H1 (cell line): ENCODE measurements around the gene FIS1. TPM values are rescaled to one million over a fixed set of nuclear protein-coding genes. Genes with fewer than 3 reads are reported as not detected.

Source experiments
- CTCF ChIA-PET: fragments of 300-600 bp; sonication (Branson Sonifier 250); formaldehyde crosslinking; loops from one replicate; lab custom pipeline; 2021; ENCODE audit not compliant: partially characterized antibody; lab: Charles Lee
- POLR2A ChIA-PET: fragments of 300-600 bp; sonication (Branson Sonifier 250); formaldehyde crosslinking; loops from one replicate; lab custom pipeline; 2021; ENCODE audit warnings: inconsistent platforms; ENCODE audit not compliant: partially characterized antibody; lab: Charles Lee
- DNase-seq, 2 experiments: peaks; one replicate each; pipeline versions ENCODE4 v3.0.0 to v3.0.0-alpha.2; 2010 to 2022; ENCODE audit warnings: low spot score in 2 of 2, low read depth in 1 of 2, mixed read lengths in 1 of 2
- FAIRE-seq: peaks from 2 replicates; lab custom pipeline; 2011; peaks lifted over from hg19 to GRCh38; lab: Jason Lieb, UNC
- H2AFZ ChIP-seq: 2 replicates; pipeline ENCODE4 v1.8.1; 2012; ENCODE audit warnings: low read length, inconsistent platforms
- H2AK5ac ChIP-seq: 2 replicates; pipeline ENCODE4 v1.6.1; 2013; ENCODE audit warnings: low read depth, low read length
- H2BK120ac ChIP-seq: replicated peaks from 2 replicates; pipeline ENCODE3; 2013; ENCODE audit warnings: low read depth, low read length, inconsistent platforms
- H2BK12ac ChIP-seq: 2 replicates; pipeline ENCODE4 v1.6.1; 2013; ENCODE audit warnings: low read depth, low read length
- H2BK15ac ChIP-seq: 2 replicates; pipeline ENCODE4 v1.6.1; 2013; ENCODE audit warnings: low read length
- H2BK20ac ChIP-seq: 2 replicates; pipeline ENCODE4 v1.6.1; 2013; ENCODE audit warnings: low read length
- H2BK5ac ChIP-seq: 2 replicates; pipeline ENCODE4 v1.6.1; 2013; ENCODE audit warnings: low read depth, low read length
- H3K14ac ChIP-seq: 2 replicates; pipeline ENCODE4 v1.6.1; 2013; ENCODE audit warnings: inconsistent platforms; ENCODE audit not compliant: insufficient read length
- H3K18ac ChIP-seq: 2 replicates; pipeline ENCODE4 v1.6.1; 2013; ENCODE audit warnings: low read length; ENCODE audit errors: extremely low read depth
- H3K23ac ChIP-seq: 2 replicates; pipeline ENCODE4 v1.6.1; 2013; ENCODE audit warnings: inconsistent platforms; ENCODE audit not compliant: insufficient read length
- H3K23me2 ChIP-seq: 2 replicates; pipeline ENCODE4 v1.6.1; 2013; ENCODE audit warnings: low read depth, low read length
- H3K27ac ChIP-seq: 2 replicates; pipeline ENCODE4 v1.6.1; 2011; ENCODE audit warnings: low read depth, low read length, inconsistent platforms
- H3K27me3 ChIP-seq, 4 experiments: replicated peaks in 1 of 4; 1 replicate in 1 of 4; 2 replicates in 3 of 4; pipeline versions ENCODE4 v1.6.1 to v1.8.1; 2011 to 2013; ENCODE audit warnings: low read length in 3 of 4, mild to moderate bottlenecking in 3 of 4, inconsistent platforms in 2 of 4, mixed read lengths in 2 of 4, moderate library complexity in 1 of 4; ENCODE audit not compliant: control insufficient read depth in 3 of 4, insufficient read depth in 3 of 4; ENCODE audit errors: extremely low read depth in 1 of 4
- H3K36me3 ChIP-seq, 4 experiments: 2 replicates each; pipeline versions ENCODE4 v1.6.1 to v1.8.1; 2011 to 2013; ENCODE audit warnings: mild to moderate bottlenecking in 4 of 4, low read length in 3 of 4, moderate library complexity in 2 of 4, control low read depth in 1 of 4, inconsistent platforms in 1 of 4; ENCODE audit not compliant: insufficient read depth in 4 of 4, control insufficient read depth in 2 of 4
- H3K4ac ChIP-seq: replicated peaks from 2 replicates; pipeline ENCODE3; 2013; ENCODE audit warnings: low read length, low read depth, mixed read lengths, inconsistent platforms; ENCODE audit not compliant: insufficient read length
- H3K4me1 ChIP-seq, 4 experiments: replicated peaks in 1 of 4; 1 replicate in 1 of 4; 2 replicates in 3 of 4; pipeline versions ENCODE4 v1.6.1 to v1.8.1; 2011 to 2013; ENCODE audit warnings: low read length in 3 of 4, inconsistent platforms in 2 of 4, mixed read lengths in 1 of 4; ENCODE audit not compliant: insufficient read depth in 4 of 4, control insufficient read depth in 3 of 4
- H3K4me2 ChIP-seq, 2 experiments: 2 replicates each; pipeline versions ENCODE4 v1.6.1 to v1.8.1; 2011 to 2013; ENCODE audit warnings: low read depth in 2 of 2, low read length in 2 of 2, control low read depth in 1 of 2, inconsistent platforms in 1 of 2, mild to moderate bottlenecking in 1 of 2; ENCODE audit not compliant: insufficient read depth in 1 of 2
- H3K4me3 ChIP-seq, 4 experiments: fragments of 200-600, 300-600 bp in 1 of 4; sonication (generic), shearing (Covaris generic), sonication (Bioruptor Twin) in 1 of 4; 2 replicates each; pipeline versions ENCODE4 v1.5.1 to v1.8.1; 2011 to 2016; ENCODE audit warnings: low read length in 4 of 4, low read depth in 3 of 4, control low read depth in 2 of 4, inconsistent platforms in 2 of 4, mild to moderate bottlenecking in 2 of 4, mixed read lengths in 1 of 4, moderate library complexity in 1 of 4; ENCODE audit not compliant: insufficient read depth in 2 of 4; ENCODE audit errors: extremely low read depth in 1 of 4
- H3K56ac ChIP-seq: replicated peaks from 2 replicates; pipeline ENCODE3; 2013; ENCODE audit warnings: low read depth, mild to moderate bottlenecking, mixed read lengths, low read length, inconsistent platforms; ENCODE audit not compliant: insufficient read length
- H3K79me1 ChIP-seq: 2 replicates; pipeline ENCODE4 v1.6.1; 2013; ENCODE audit warnings: low read depth, low read length, control low read depth
- H3K79me2 ChIP-seq, 2 experiments: 2 replicates each; pipeline versions ENCODE4 v1.6.1 to v1.8.1; 2012 to 2013; ENCODE audit warnings: low read length in 2 of 2, mild to moderate bottlenecking in 2 of 2, inconsistent platforms in 1 of 2; ENCODE audit not compliant: insufficient read depth in 2 of 2, control insufficient read depth in 1 of 2
- H3K9ac ChIP-seq, 4 experiments: replicated peaks in 1 of 4; 1 replicate in 1 of 4; 2 replicates in 3 of 4; pipeline versions ENCODE4 v1.6.1 to v1.8.1; 2011 to 2013; ENCODE audit warnings: low read depth in 3 of 4, low read length in 3 of 4, control low read depth in 2 of 4, mild to moderate bottlenecking in 2 of 4, moderate library complexity in 2 of 4, inconsistent platforms in 1 of 4; ENCODE audit errors: extremely low read depth in 1 of 4
- H3K9me3 ChIP-seq, 2 experiments: 2 replicates each; pipeline versions ENCODE4 v1.6.1 to v1.8.1; 2012 to 2013; ENCODE audit warnings: mild to moderate bottlenecking in 2 of 2, moderate library complexity in 2 of 2, control low read depth in 1 of 2, inconsistent platforms in 1 of 2, low read depth in 1 of 2, low read length in 1 of 2, mixed read lengths in 1 of 2; ENCODE audit not compliant: insufficient read depth in 2 of 2
- H4K20me1 ChIP-seq, 2 experiments: replicated peaks in 1 of 2; 2 replicates each; pipeline versions ENCODE3 to v1.8.1; 2011 to 2013; ENCODE audit warnings: inconsistent platforms in 2 of 2, low read length in 2 of 2, mild to moderate bottlenecking in 1 of 2; ENCODE audit not compliant: insufficient read depth in 2 of 2, control insufficient read depth in 1 of 2
- H4K5ac ChIP-seq: 2 replicates; pipeline ENCODE4 v1.6.1; 2013; ENCODE audit warnings: low read length, low read depth, mixed read lengths, inconsistent platforms; ENCODE audit not compliant: insufficient read length
- H4K8ac ChIP-seq: 2 replicates; pipeline ENCODE4 v1.8.0; 2013; ENCODE audit warnings: mild to moderate bottlenecking, moderate library complexity, low read length, inconsistent platforms; ENCODE audit not compliant: insufficient read depth; ENCODE audit errors: extremely low read depth
- H4K91ac ChIP-seq: replicated peaks from 2 replicates; pipeline ENCODE3; 2013; ENCODE audit warnings: low read length, mixed read lengths, inconsistent platforms; ENCODE audit not compliant: insufficient read length
- E2F6 ChIP-seq: IDR thresholded peaks from 2 replicates; pipeline ENCODE4 v1.6.1; 2012; ENCODE audit warnings: inconsistent platforms
- FOSL1 ChIP-seq: IDR thresholded peaks from 2 replicates; pipeline ENCODE4 v1.6.1; 2011; ENCODE audit warnings: mild to moderate bottlenecking, low read depth, low read length, moderate library complexity; ENCODE audit not compliant: insufficient read depth
- RXRA ChIP-seq: IDR thresholded peaks from 2 replicates; pipeline ENCODE4 v1.6.1; 2011; ENCODE audit warnings: low read depth, mild to moderate bottlenecking, low read length, moderate library complexity; ENCODE audit not compliant: insufficient read depth
- SP4 ChIP-seq: IDR thresholded peaks from 2 replicates; pipeline ENCODE4 v1.6.1; 2012; ENCODE audit warnings: low read length, inconsistent platforms
- WGBS, 2 experiments: shearing (Covaris generic) in 1 of 2; methylation state at CpG; one replicate each; pipeline versions ENCODE4 v1.1.6 to v1.1.7; 2013 to 2015; ENCODE audit warnings: low lambda C conversion rate in 2 of 2, mixed read lengths in 2 of 2, inconsistent platforms in 1 of 2, low coverage in 1 of 2, missing lambda C conversion rate in 1 of 2; ENCODE audit not compliant: insufficient replicate concordance in 2 of 2, insufficient coverage in 1 of 2, insufficient read length in 1 of 2; ENCODE audit errors: extremely low coverage in 1 of 2, missing lambda C conversion rate in 1 of 2; 5-methylcytosine and 5-hydroxymethylcytosine counted together
- polyA plus RNA-seq, 7 experiments: library from polyadenylated mRNA; depleted of rRNA in 3 of 7; stranded (reverse) in 5 of 7; unstranded in 2 of 7; fragments of >200 nt in 5 of 7; fragments of 200-250 nt in 2 of 7; gene quantifications; 1 replicate in 5 of 7; 2 replicates in 1 of 7; 4 replicates in 1 of 7; pipeline versions ENCODE4 v1.2.1 to v1.2.3, GENCODE V29; 2011 to 2013; ENCODE audit warnings: missing spikeins in 2 of 7, mixed read lengths in 2 of 7
- total RNA-seq: library from RNA; stranded (reverse); fragmentation: NEBNext Ultra II Directional; extraction: Animal tissue kit (Norgen Biotek cat#: 25700); gene quantifications from 2 replicates; pipeline ENCODE4 v1.2.1, GENCODE V29; 2021

Gene FIS1
- total and polyA plus RNA-seq, 2 of the 8 experiments (the other 6 are each of a cell fraction or from before 2014, with no cell fraction given): 128 to 195 TPM

GRCh38 chr7:101241015-101241363 is 3.9 kb downstream of the FIS1 start:
- H3K4me1 ChIP-seq: peaks cover 0 to 9% (median 4%) of the 10 kb centered on the region in 4 experiments; a peak in 5 of 7 replicates
- TF ChIP-seq RXRA: no peak
- TF ChIP-seq SP4: no peak
- no peak for TF ChIP-seq FOSL1
- no peak for TF ChIP-seq E2F6
- TF ChIP-seq, all 59 proteins: peak for 0
- H3K23ac ChIP-seq: no peak overlapping the region
- H3K9ac ChIP-seq: no peak overlapping the region
- H3K4me2 ChIP-seq: no peak overlapping the region
- no peak overlapping the region for H2BK5ac ChIP-seq
- peaks cover 6% of the 10 kb centered on the region; the same call in 1 of the 2 replicates for H3K79me1 ChIP-seq
- no peak overlapping the region for H3K27ac ChIP-seq
- H4K5ac ChIP-seq: no peak overlapping the region
- H3K18ac ChIP-seq: no peak overlapping the region
- H4K20me1 ChIP-seq: peaks cover 0 to 12% of the 10 kb centered on the region in 2 experiments
- no peak overlapping the region for H3K4me3 ChIP-seq
- DNase-seq: no peak
- H2BK12ac ChIP-seq: no peak overlapping the region
- no peak overlapping the region for H2BK15ac ChIP-seq
- H4K8ac ChIP-seq: no peak overlapping the region
- 95% methylated on average over 12 of the region's 12 CpGs; no CpG with 5 or more reads in 1 of the 2 experiments for WGBS, 2 experiments
- peaks cover 0 to 20% of the 10 kb centered on the region in 2 experiments; a peak in 1 of 4 replicates for H3K79me2 ChIP-seq
- no peak overlapping the region for H2BK20ac ChIP-seq
- no peak for FAIRE-seq
- peaks cover 0 to 2% (median 0%) of the 10 kb centered on the region in 4 experiments; a peak in 3 of 8 replicates for H3K36me3 ChIP-seq
- H3K14ac ChIP-seq: no peak overlapping the region
- no peak overlapping the region for H4K91ac ChIP-seq
- no peak overlapping the region for H2AFZ ChIP-seq
- ChIA-PET POLR2A (interaction anchor here (1.3 to 1.6 kb wide), 2 partner anchors 11 to 23 kb away, joined by 3 to 4 read pairs; partner anchors contain the start of gene ZNHIT1), CTCF (interaction anchor here (1.1 to 1.4 kb wide), 3 partner anchors 18 to 52 kb away, joined by 3 to 4 read pairs (median 4); no protein-coding TSS in a partner anchor)
- H3K4ac ChIP-seq: no peak overlapping the region
- H3K56ac ChIP-seq: no peak overlapping the region
- no peaks in the 10 kb centered on the region for H3K9me3 ChIP-seq
- H3K27me3 ChIP-seq: no peaks in the 10 kb centered on the region
- H2AK5ac ChIP-seq: no peak overlapping the region
- H3K23me2 ChIP-seq: peaks cover 9% of the 10 kb centered on the region
- H2BK120ac ChIP-seq: no peak overlapping the region
